Ishikawa (cell line): ENCODE data around the gene CUL4A.

ENCODE experiments used
- CEBPB ChIP-seq: IDR thresholded peaks from 2 replicates; pipeline ENCODE4 v1.6.1; 2012
- CREB1 ChIP-seq: IDR thresholded peaks from 2 replicates; pipeline ENCODE4 v1.6.1; 2012; ENCODE audit warnings: low read depth
- EGR1 ChIP-seq: IDR thresholded peaks from 2 replicates; pipeline ENCODE4 v1.6.1; 2012
- EP300 ChIP-seq: IDR thresholded peaks from 2 replicates; pipeline ENCODE4 v1.6.1; 2012; ENCODE audit warnings: borderline replicate concordance
- FOXM1 ChIP-seq: IDR thresholded peaks from 2 replicates; pipeline ENCODE4 v1.6.1; 2012; ENCODE audit warnings: low read depth, borderline replicate concordance
- MAX ChIP-seq: IDR thresholded peaks from 2 replicates; pipeline ENCODE4 v1.6.1; 2012
- NFIC ChIP-seq: IDR thresholded peaks from 2 replicates; pipeline ENCODE4 v1.6.1; 2012
- RAD21 ChIP-seq: IDR thresholded peaks from 2 replicates; pipeline ENCODE4 v1.6.1; 2012; ENCODE audit warnings: low read depth
- REST ChIP-seq: IDR thresholded peaks from 2 replicates; pipeline ENCODE4 v1.6.1; 2012; ENCODE audit warnings: low read depth, mild to moderate bottlenecking
- TAF1 ChIP-seq: IDR thresholded peaks from 2 replicates; pipeline ENCODE4 v1.6.1; 2012; ENCODE audit warnings: low read depth, mild to moderate bottlenecking
- TCF12 ChIP-seq: IDR thresholded peaks from 2 replicates; pipeline ENCODE4 v1.6.1; 2012; ENCODE audit warnings: low read depth
- TEAD4 ChIP-seq: IDR thresholded peaks from 2 replicates; pipeline ENCODE4 v1.6.1; 2012
- USF1 ChIP-seq: IDR thresholded peaks from 2 replicates; pipeline ENCODE4 v1.6.1; 2012
- YY1 ChIP-seq: IDR thresholded peaks from 2 replicates; pipeline ENCODE4 v1.6.1; 2012; ENCODE audit warnings: low read depth
- ZBTB7A ChIP-seq: IDR thresholded peaks from 2 replicates; pipeline ENCODE4 v1.6.1; 2012; ENCODE audit warnings: low read depth

CUL4A gene

GRCh38 chr13:113192902-113193301 is 16.5 kb upstream of the CUL4A start:
- TF ChIP-seq TAF1: no peak

- TF ChIP-seq ZBTB7A (no peak), NFIC (no peak), EP300 (no peak), TCF12 (no peak)
Observed at GRCh38 chr13:113195360-113195759, 14.1 kb upstream of the CUL4A start.

- no peak for TF ChIP-seq MAX
- TF ChIP-seq USF1: no peak
- no peak for TF ChIP-seq REST
- no peak for TF ChIP-seq EGR1
- TF ChIP-seq TCF12: no peak
- TF ChIP-seq TAF1: no peak
- TF ChIP-seq YY1: no peak
- TF ChIP-seq FOXM1: no peak
- no peak for TF ChIP-seq NFIC
- no peak for TF ChIP-seq CEBPB
- no peak for TF ChIP-seq ZBTB7A
- no peak for TF ChIP-seq TEAD4
Observed at GRCh38 chr13:113196970-113197737, 12.3 kb upstream of the CUL4A start.

GRCh38 chr13:113201815-113202214 is 7.6 kb upstream of the CUL4A start:
- TF ChIP-seq MAX: no peak
- no peak for TF ChIP-seq NFIC
- TF ChIP-seq CEBPB: no peak
- no peak for TF ChIP-seq ZBTB7A
- no peak for TF ChIP-seq CREB1
- no peak for TF ChIP-seq TCF12
- no peak for TF ChIP-seq TEAD4
- no peak for TF ChIP-seq YY1
- no peak for TF ChIP-seq USF1
- no peak for TF ChIP-seq TAF1

GRCh38 chr13:113202912-113203311 is 6.5 kb upstream of the CUL4A start:
- TF ChIP-seq TEAD4: no peak
- TF ChIP-seq EGR1: no peak
- no peak for TF ChIP-seq NFIC
- no peak for TF ChIP-seq YY1
- TF ChIP-seq CREB1: no peak
- TF ChIP-seq TCF12: no peak
- no peak for TF ChIP-seq TAF1
- TF ChIP-seq EP300: no peak

GRCh38 chr13:113203507-113204377 is 5.7 kb upstream of the CUL4A start:
- TF ChIP-seq FOXM1: no peak
- TF ChIP-seq REST: no peak
- no peak for TF ChIP-seq RAD21
- no peak for TF ChIP-seq TAF1
- no peak for TF ChIP-seq TCF12
- TF ChIP-seq TEAD4: no peak
- TF ChIP-seq YY1: no peak
- no peak for TF ChIP-seq NFIC
- TF ChIP-seq USF1: no peak
- no peak for TF ChIP-seq ZBTB7A
